ENCODE results near the gene CYTL1.
A peak's percentile ranks its signal among the peaks of the same experiment; 100 is the strongest.
"Not testable (repeated sequence)": the region's sequence is repeated elsewhere in the genome, so short reads cannot be mapped to it uniquely, and the experiment has no call there.

CYTL1 gene

DNA sequence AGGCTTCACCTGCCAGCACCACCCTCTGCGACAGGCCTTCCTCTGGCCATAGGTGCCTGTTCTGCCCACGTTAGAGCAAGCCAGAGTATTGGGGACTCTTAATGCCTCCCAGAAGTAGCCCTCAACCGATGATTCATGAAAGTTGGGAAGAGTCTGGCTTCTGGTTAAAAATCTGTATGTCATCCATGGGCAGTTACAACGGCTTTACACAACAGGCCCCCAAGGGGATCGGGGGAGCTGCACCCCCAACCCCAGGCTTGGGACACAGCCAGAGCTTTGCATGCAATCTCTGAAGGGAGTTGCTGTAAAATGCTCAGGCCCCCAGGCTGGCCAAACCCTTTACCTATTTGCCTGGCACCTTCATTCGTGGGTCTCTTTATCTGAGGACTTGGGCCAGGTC, 5.4 kb upstream of the CYTL1 start:
- Mint-ChIP-seq H3K4me1 (no peaks in the 10 kb centered on the region), H3K9me3 (peaks cover 2% of the 10 kb centered on the region), H3K27ac (no peak overlapping the region), H3K4me3 (no peak overlapping the region), H3K36me3 (no peaks in the 10 kb centered on the region), H3K27me3 (peaks cover 3% of the 10 kb centered on the region)
- DNase-seq (ENCODE audit: low spot score in 2 of 2) (no peak), ATAC-seq (ENCODE audit: low read depth) (no peak)

DNA sequence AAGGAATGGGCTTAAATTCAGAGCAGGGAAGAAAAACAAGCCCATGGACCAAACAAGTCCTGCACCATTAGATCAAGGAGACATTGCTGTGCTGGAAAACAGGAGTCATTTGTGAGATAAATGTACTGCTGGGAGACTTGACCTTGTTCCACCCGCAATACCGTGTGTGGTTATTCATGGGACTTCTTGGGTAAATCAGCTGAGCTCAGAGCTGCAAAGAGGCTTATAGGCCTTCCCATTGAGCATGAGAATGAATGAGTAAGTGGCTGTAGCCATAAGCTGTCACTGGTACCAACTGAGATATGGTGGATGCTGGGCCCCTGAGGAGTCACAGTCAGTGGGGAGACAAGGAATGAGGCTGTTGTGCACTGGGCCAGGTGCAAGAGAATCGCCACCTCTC, 2.3 kb upstream of the CYTL1 start:
- no peak for ATAC-seq (ENCODE audit: low read depth)
- no peak overlapping the region for H3K4me3 Mint-ChIP-seq
- DNase-seq (ENCODE audit: low spot score in 2 of 2) = no peak
- H3K4me1 Mint-ChIP-seq = no peaks in the 10 kb centered on the region
- peaks cover 5% of the 10 kb centered on the region for H3K27me3 Mint-ChIP-seq
- H3K9me3 Mint-ChIP-seq = peaks cover 2% of the 10 kb centered on the region
- no peaks in the 10 kb centered on the region for H3K36me3 Mint-ChIP-seq
- no peak overlapping the region for H3K27ac Mint-ChIP-seq

GRCh38 chr4:5020341-5020740, 1.1 kb upstream of the CYTL1 start:
- no peak for ATAC-seq (ENCODE audit: low read depth)
- H3K36me3 Mint-ChIP-seq = no peaks in the 10 kb centered on the region
- no peak overlapping the region for H3K4me3 Mint-ChIP-seq
- H3K4me1 Mint-ChIP-seq = no peaks in the 10 kb centered on the region
- no peak overlapping the region for H3K27ac Mint-ChIP-seq
- no peak for DNase-seq (ENCODE audit: low spot score in 2 of 2)
- H3K27me3 Mint-ChIP-seq = peaks cover 7% of the 10 kb centered on the region
- peaks cover 2% of the 10 kb centered on the region for H3K9me3 Mint-ChIP-seq

GRCh38 chr4:5019796-5020195, 538 bp upstream of the CYTL1 start:
- DNase-seq (ENCODE audit: low spot score in 2 of 2) (no peak), ATAC-seq (ENCODE audit: low read depth) (no peak)
- Mint-ChIP-seq H3K27me3 (peaks cover 7% of the 10 kb centered on the region), H3K4me1 (no peaks in the 10 kb centered on the region), H3K36me3 (no peaks in the 10 kb centered on the region), H3K9me3 (peaks cover 2% of the 10 kb centered on the region), H3K27ac (no peak overlapping the region), H3K4me3 (no peak overlapping the region)

DNA sequence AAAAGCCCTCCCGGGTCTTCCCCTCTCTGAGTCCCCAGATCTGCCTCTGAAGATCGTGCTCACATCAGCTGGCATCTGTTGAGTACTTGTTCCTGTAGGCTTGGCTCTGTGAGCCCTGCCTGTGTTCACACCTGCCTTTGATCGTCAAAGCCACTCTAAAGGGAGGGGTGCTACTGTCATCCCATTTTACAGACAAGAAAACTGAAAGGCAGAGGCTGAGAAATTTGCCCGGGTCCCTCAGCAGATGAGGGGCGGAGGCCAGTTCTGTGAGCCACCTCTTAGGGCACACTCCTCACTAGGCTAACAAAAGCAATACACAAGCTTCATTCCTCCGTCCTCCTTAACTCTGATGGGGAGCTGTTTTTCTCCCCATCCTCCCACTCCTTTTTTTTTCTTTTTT, 655 bp downstream of the CYTL1 start:
- DNase-seq (ENCODE audit: low spot score in 2 of 2) (no peak), ATAC-seq (ENCODE audit: low read depth) (no peak)
- Mint-ChIP-seq H3K9me3 (peaks cover 2% of the 10 kb centered on the region), H3K27ac (no peak overlapping the region), H3K4me3 (no peak overlapping the region), H3K27me3 (peaks cover 10% of the 10 kb centered on the region), H3K4me1 (no peaks in the 10 kb centered on the region), H3K36me3 (no peaks in the 10 kb centered on the region)

GRCh38 chr4:5018096-5018495, 1.2 kb downstream of the CYTL1 start:
- no peak overlapping the region for H3K4me3 Mint-ChIP-seq
- DNase-seq (ENCODE audit: low spot score in 2 of 2) = no peak
- peaks cover 2% of the 10 kb centered on the region for H3K9me3 Mint-ChIP-seq
- peaks cover 10% of the 10 kb centered on the region for H3K27me3 Mint-ChIP-seq
- no peak overlapping the region for H3K27ac Mint-ChIP-seq
- no peak for ATAC-seq (ENCODE audit: low read depth)
- no peaks in the 10 kb centered on the region for H3K4me1 Mint-ChIP-seq
- no peaks in the 10 kb centered on the region for H3K36me3 Mint-ChIP-seq

DNA sequence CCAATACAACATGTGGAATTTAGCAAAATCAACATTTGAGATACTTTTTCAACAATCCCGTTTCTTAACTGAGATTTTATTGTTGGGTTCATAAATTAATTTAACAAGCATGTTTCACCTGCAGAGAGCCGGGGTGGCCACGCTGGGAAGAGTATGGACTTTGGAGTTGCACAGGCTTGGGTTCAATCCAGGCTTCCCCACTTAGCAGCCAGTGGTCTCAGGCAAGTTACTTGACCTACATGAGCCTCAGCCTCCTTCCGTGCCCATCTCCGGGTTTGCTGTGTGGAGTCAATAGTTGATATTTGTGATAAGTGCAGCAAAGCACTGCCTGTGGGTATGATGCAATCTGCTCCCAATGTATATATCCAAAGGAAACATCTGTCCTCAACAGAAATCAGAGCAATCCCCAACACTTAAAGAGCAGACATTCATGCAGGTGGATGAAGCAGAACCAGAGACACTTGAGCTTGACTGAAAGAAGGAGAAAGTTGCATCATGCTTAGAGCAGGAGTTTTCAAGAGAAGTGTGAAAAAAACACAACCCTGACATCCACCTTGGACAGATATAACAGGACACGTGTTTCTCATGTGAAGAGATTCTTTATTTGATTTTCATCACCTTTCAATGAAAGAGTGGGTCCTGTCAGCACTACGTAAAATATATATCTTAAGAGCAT, 5.1 kb downstream of the CYTL1 start:
- peaks cover 15% of the 10 kb centered on the region for H3K27me3 Mint-ChIP-seq
- H3K4me1 Mint-ChIP-seq = no peaks in the 10 kb centered on the region
- H3K4me3 Mint-ChIP-seq = no peak overlapping the region
- no peak overlapping the region for H3K27ac Mint-ChIP-seq
- H3K9me3 Mint-ChIP-seq = peaks cover 4% of the 10 kb centered on the region
- peaks cover 1% of the 10 kb centered on the region for H3K36me3 Mint-ChIP-seq
- ATAC-seq (ENCODE audit: low read depth) = no peak
- DNase-seq (ENCODE audit: low spot score in 2 of 2) = no peak

DNA sequence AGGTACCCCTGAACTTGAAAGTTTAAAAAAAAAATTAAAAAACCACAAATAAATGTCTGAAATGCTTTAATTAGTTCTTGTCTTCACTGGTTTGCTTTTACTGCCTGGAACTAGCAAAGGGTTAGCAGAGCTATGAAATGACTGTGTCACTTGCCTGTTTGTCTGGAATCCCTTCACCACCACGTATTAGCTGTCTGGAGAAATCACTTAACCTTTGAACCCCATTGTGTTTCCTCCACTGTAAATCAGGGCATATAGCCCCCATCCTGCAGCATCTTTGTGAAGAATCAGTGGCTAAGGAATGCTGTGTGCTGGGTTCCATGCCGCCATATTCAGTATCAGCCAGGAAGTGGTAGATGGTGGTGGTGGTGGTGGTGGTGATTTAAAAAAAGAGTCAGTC, 6.3 kb downstream of the CYTL1 start:
- H3K27ac Mint-ChIP-seq = no peak overlapping the region
- no peak for ATAC-seq (ENCODE audit: low read depth)
- no peaks in the 10 kb centered on the region for H3K4me1 Mint-ChIP-seq
- H3K36me3 Mint-ChIP-seq = peaks cover 1% of the 10 kb centered on the region
- H3K9me3 Mint-ChIP-seq = peaks cover 6% of the 10 kb centered on the region
- peaks cover 15% of the 10 kb centered on the region for H3K27me3 Mint-ChIP-seq
- no peak for DNase-seq (ENCODE audit: low spot score in 2 of 2)
- H3K4me3 Mint-ChIP-seq = no peak overlapping the region

- H3K4me3 Mint-ChIP-seq = no peak overlapping the region
- H3K27ac Mint-ChIP-seq = peak overlapping the region; percentile 25
- H3K27me3 Mint-ChIP-seq = peaks cover 15% of the 10 kb centered on the region
- peaks cover 1% of the 10 kb centered on the region for H3K36me3 Mint-ChIP-seq
- no peak for DNase-seq (ENCODE audit: low spot score in 2 of 2)
- peaks cover 6% of the 10 kb centered on the region for H3K9me3 Mint-ChIP-seq
- ATAC-seq (ENCODE audit: low read depth) = no peak
- no peaks in the 10 kb centered on the region for H3K4me1 Mint-ChIP-seq
These were observed 6.9 kb downstream of the CYTL1 start for GRCh38 chr4:5012244-5012898.

- Mint-ChIP-seq H3K4me1 (no peaks in the 10 kb centered on the region), H3K27me3 (peaks cover 12% of the 10 kb centered on the region), H3K36me3 (peaks cover 1% of the 10 kb centered on the region), H3K9me3 (peaks cover 6% of the 10 kb centered on the region), H3K27ac (no peak overlapping the region), H3K4me3 (no peak overlapping the region)
- ATAC-seq (ENCODE audit: low read depth) = no peak
- no peak for DNase-seq (ENCODE audit: low spot score in 2 of 2)
These were observed 8.3 kb downstream of the CYTL1 start for GRCh38 chr4:5010984-5011383.

DNA sequence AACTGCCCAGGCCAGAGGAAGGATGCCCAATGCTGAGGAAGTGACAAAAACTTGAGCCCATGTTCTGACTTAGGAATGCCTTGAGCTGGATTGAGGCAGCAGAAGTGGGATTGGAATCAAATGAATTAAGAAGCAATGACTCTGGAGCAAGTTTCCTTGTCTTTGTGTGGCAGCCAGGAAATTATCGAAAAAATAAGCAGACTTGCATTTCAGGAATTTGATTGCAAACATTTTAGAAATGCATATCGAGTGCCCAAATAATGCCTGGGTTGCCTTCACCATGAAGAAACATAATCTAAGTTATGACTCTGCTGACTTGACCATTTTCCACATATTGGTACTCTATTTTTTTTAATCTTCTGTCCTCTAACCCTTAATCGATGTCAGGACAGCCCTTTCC, 9.5 kb downstream of the CYTL1 start:
- Mint-ChIP-seq H3K27ac (no peak overlapping the region), H3K27me3 (peaks cover 10% of the 10 kb centered on the region), H3K4me1 (no peaks in the 10 kb centered on the region), H3K36me3 (peaks cover 1% of the 10 kb centered on the region), H3K4me3 (no peak overlapping the region), H3K9me3 (peaks cover 6% of the 10 kb centered on the region)
- ATAC-seq (ENCODE audit: low read depth) (no peak), DNase-seq (ENCODE audit: low spot score in 2 of 2) (no peak)

DNA sequence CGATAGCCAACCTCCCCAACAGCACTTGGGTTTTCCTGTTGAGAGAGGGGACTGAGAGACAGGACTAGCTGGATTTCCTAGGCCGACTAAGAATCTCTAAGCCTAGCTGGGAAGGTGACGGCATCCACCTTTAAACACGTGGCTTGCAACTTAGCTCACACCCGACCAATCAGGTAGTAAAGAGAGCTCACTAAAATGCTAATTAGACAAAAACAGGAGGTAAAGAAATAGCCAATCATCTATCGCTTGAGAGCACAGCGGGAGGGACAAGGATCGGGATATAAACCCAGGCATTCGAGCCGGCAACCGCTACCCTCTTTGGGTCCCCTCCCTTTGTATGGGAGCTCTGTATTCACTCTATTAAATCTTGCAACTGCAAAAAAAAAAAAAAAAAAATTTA, 12.3 kb downstream of the CYTL1 start:
- DNase-seq (ENCODE audit: low spot score in 2 of 2); ATAC-seq (ENCODE audit: low read depth); H3K4me3 Mint-ChIP-seq; H3K9me3 Mint-ChIP-seq; H3K4me1 Mint-ChIP-seq; H3K36me3 Mint-ChIP-seq; H3K27ac Mint-ChIP-seq: not testable (repeated sequence)
- peaks cover 20% of the 10 kb centered on the region for H3K27me3 Mint-ChIP-seq

GRCh38 chr4:5004496-5004895, 14.8 kb downstream of the CYTL1 start:
- Mint-ChIP-seq H3K27ac (no peak overlapping the region), H3K9me3 (peaks cover 2% of the 10 kb centered on the region), H3K4me1 (no peaks in the 10 kb centered on the region), H3K36me3 (no peaks in the 10 kb centered on the region), H3K27me3 (peaks cover 19% of the 10 kb centered on the region), H3K4me3 (no peak overlapping the region)
- ATAC-seq (ENCODE audit: low read depth) (no peak), DNase-seq (ENCODE audit: low spot score in 2 of 2) (no peak)

DNA sequence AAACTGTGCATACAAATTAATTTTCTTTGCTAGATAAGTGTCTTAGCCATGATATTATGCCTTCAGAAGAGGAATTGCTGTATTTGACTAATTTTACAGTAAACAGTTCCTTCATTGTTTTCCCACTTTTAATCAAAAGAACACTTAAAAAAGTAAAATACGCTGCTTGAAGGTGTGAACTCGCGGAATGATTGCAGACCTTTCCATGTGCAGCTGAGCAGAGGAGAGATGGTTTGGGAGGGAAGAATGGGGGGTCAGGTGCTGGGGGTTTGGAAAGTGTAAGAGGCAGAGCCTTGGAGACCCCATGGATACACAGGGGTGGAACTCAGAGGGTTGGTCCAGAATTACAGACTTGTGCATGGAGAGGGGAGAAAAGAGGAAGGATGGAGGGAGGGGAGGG, 15.3 kb downstream of the CYTL1 start:
- Mint-ChIP-seq H3K4me3 (no peak overlapping the region), H3K9me3 (peaks cover under 1% of the 10 kb centered on the region), H3K27me3 (peaks cover 21% of the 10 kb centered on the region), H3K4me1 (no peaks in the 10 kb centered on the region), H3K27ac (no peak overlapping the region), H3K36me3 (no peaks in the 10 kb centered on the region)
- ATAC-seq (ENCODE audit: low read depth) = no peak
- no peak for DNase-seq (ENCODE audit: low spot score in 2 of 2)

GRCh38 chr4:5003372-5003857, 15.8 kb downstream of the CYTL1 start:
- Mint-ChIP-seq H3K9me3 (no peaks in the 10 kb centered on the region), H3K36me3 (no peaks in the 10 kb centered on the region), H3K4me3 (no peak overlapping the region), H3K27me3 (peaks cover 21% of the 10 kb centered on the region), H3K27ac (no peak overlapping the region), H3K4me1 (no peaks in the 10 kb centered on the region)
- no peak for ATAC-seq (ENCODE audit: low read depth)
- no peak for DNase-seq (ENCODE audit: low spot score in 2 of 2)
